GM12891 (cell line): ENCODE measurements around the gene FLACC1.

Experiments used
- PAX5 ChIP-seq: IDR thresholded peaks from 2 replicates; pipeline ENCODE4 v1.6.1; 2011; ENCODE audit warnings: low read length, moderate library complexity, mild to moderate bottlenecking; ENCODE audit not compliant: insufficient read depth, severe bottlenecking
- POLR2A ChIP-seq: IDR thresholded peaks from 2 replicates; pipeline ENCODE4 v1.6.1; 2011; ENCODE audit warnings: low read depth, low read length, control low read depth
- POLR2AphosphoS5 ChIP-seq: IDR thresholded peaks from 2 replicates; pipeline ENCODE4 v1.6.1; 2011; ENCODE audit warnings: low read depth, low read length, control low read depth
- TAF1 ChIP-seq: IDR thresholded peaks from 2 replicates; pipeline ENCODE4 v1.6.1; 2011; ENCODE audit warnings: low read depth, low read length, control low read depth

DNA sequence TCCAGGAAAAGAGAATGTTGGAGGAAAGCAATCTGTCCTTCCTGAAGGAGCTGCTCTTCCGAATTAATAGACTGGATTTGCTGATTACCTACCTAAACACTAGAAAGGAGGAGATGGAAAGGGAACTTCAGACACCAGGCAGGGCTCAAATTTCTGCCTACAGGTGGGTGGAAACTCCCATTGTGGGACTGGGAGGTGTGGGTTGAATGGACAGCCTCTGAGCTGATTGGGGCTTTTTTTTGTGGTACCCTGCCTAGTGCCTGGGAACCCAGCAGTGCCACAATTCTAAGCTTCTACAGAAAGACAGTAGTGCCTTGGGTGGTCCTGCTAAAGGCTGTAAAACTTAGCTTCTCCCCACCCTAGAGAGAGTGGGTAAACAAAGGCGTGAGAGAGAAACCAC is 90.5 kb downstream of the FLACC1 start:
- no peak for TF ChIP-seq POLR2A
- TF ChIP-seq POLR2AphosphoS5 = no peak
- TF ChIP-seq TAF1 = no peak
- TF ChIP-seq PAX5 = no peak
